ENCODE data around the gene PPP2R2C. TPM values are rescaled to one million over a fixed set of nuclear protein-coding genes. Genes with fewer than 3 reads are reported as not detected.

The PPP2R2C gene
- total RNA-seq, 2 experiments from 2014 or later, result not detected

DNA sequence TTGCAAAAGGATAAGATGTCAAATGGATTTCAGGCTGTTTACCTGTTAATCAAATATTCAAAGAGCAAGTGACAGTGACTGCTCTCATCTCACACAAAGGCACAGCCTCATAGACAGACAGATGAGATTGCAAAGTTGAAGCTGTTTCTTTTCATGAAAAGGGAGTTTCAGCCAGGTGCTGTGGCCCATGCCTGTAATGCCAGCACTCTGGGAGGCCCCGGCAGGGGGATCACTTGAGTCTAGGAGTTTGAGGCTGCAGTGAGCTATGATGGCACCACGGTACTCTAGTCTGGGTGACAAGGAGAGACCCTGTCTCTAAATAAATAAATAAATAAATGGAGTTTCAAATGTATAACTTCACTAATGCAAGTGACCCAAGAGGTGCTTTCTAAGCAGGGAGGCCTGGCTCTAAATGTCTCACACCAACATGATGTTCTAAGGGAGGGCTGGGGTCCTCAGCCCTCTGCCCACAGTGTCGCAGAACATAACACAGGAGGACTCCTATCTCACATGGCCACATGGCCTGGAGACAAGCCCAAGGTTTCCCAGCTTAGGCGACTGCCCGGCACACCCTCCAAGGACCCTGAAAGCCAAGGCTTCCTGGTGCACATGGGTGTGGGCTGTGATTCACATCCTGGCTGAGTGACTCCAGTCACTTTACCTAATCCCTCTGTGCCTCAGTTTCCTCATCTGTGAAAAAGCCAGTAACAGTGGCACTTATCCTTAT is 26.8 kb downstream of the PPP2R2C start:
- Mint-ChIP-seq H3K27ac (no peak overlapping the region), H3K27me3 (peaks cover 2% of the 10 kb centered on the region), H3K9me3 (no peaks in the 10 kb centered on the region), H3K36me3 (ENCODE audit: low read depth) (no peaks in the 10 kb centered on the region), H3K4me3 (no peak overlapping the region), H3K4me1 (peaks cover 5% of the 10 kb centered on the region)
- ChIA-PET POLR2A (no interaction called here), CTCF (interaction anchor here (0.7 kb wide), 1 partner anchor 15 kb away, joined by 3 read pairs; no protein-coding TSS in a partner anchor)
- DNase-seq, result no peak

- DNase-seq, result no peak
Observed at GRCh38 chr4:6444582-6444981, 27.8 kb downstream of the PPP2R2C start.

DNA sequence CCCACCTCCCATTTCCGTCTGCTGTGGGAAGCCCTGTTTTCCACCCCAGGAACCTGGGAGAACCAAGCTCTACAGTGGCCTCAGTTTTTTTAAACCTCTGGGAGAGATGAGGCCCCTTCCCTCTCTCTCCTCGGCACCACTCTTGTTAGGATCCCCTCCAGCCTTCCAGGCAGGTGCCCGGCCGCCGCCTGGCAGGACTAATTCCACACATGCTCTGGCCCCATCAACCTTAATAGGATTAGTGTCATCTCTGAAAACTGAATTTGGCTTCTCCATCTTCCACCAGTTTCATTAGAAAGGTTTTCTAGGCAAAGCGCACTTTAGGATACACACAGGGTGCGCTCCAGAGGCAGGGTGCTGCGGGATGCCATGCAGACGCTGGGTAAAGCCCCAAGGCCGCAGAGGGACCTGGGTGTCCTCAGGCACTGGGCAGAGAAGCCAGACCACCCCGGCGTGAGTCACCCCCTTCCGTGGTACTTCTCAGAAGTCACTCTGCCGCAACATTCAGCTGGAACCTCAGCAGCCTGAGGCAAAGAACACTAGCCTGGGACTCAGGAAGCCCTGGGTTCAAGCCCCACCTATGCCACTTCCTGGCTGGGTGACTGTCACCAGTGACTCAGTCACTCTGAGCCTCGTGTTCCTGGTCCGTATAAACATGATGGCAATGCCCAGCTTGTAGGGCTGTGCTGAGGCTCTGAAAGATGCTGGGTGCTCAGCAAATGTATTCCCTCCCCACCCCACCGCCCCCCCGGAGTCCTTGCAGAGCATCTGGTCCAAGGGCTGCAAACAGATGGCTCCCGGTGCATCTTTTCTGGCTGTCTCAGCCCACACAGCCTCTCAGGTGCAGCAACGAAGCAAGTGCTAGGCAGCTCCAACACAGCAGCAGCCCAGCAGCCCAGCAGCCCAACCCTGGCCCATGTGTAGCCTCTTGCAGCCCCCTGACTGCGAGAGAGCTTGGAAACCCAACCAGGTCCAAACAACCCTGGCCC is 29.1 kb downstream of the PPP2R2C start:
- POLR2A ChIA-PET, result no interaction called here
- no peak overlapping the region for H3K27ac Mint-ChIP-seq
- peaks cover 5% of the 10 kb centered on the region for H3K4me1 Mint-ChIP-seq

More at GRCh38 chr4:6444582-6444981, 27.8 kb downstream of the PPP2R2C start:
- Mint-ChIP-seq H3K4me3 (no peak overlapping the region), H3K36me3 (ENCODE audit: low read depth) (no peaks in the 10 kb centered on the region), H3K27ac (no peak overlapping the region), H3K27me3 (peaks cover 2% of the 10 kb centered on the region), H3K9me3 (no peaks in the 10 kb centered on the region), H3K4me1 (peaks cover 5% of the 10 kb centered on the region)
- ChIA-PET CTCF (no interaction called here), POLR2A (no interaction called here)

DNA sequence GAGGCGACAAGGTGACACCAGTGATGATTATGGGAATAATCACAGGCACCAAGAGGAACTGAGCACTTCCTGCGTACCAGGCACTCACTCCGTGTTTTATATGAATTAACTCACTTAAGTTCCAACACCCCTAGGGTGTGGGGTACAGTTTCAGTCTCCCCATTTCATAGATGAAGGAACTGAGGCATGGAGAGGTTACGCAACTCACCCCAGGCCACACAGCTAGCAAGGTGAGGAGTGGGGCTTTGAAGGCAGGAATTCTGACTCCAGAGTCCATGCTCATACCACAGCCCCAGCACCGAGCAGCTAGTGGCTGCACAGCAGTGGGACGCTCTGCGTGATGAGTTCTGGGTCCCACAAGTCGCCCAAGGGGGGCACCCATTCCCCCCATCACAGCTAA is 29.9 kb downstream of the PPP2R2C start:
- Mint-ChIP-seq H3K27ac (no peak overlapping the region), H3K4me3 (no peak overlapping the region), H3K27me3 (peaks cover under 1% of the 10 kb centered on the region), H3K4me1 (peaks cover 5% of the 10 kb centered on the region), H3K9me3 (no peaks in the 10 kb centered on the region), H3K36me3 (ENCODE audit: low read depth) (no peaks in the 10 kb centered on the region)
- ChIA-PET POLR2A (no interaction called here), CTCF (no interaction called here)
- DNase-seq, result no peak

More for the DNA sequence above, 29.1 kb downstream of the PPP2R2C start:
- CTCF ChIA-PET, result no interaction called here
- Mint-ChIP-seq H3K36me3 (ENCODE audit: low read depth) (no peaks in the 10 kb centered on the region), H3K4me3 (no peak overlapping the region), H3K27me3 (peaks cover 2% of the 10 kb centered on the region), H3K9me3 (no peaks in the 10 kb centered on the region)
- no peak for DNase-seq

DNA sequence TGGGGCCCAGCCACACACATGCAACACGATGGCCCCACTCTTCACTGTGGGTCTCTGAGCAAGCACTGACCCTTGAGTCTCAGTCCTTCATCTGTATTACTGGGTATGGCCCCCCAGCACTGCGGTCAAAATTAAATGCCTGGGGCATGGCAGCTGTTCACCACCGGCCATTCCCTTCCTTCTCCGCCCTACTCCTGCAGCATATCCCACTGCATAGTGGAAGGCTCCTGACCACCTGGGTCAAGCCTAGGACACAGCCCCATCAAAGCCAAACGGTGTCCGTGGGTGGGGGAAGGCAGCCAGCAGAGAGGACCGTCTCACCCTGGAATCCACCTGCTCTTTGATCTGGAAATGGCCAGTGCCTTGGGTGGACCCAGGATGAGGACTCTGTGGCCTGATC is 30.7 kb downstream of the PPP2R2C start:
- ChIA-PET CTCF (no interaction called here), POLR2A (no interaction called here)
- DNase-seq, result no peak
- Mint-ChIP-seq H3K27ac (no peak overlapping the region), H3K4me3 (no peak overlapping the region), H3K9me3 (no peaks in the 10 kb centered on the region), H3K27me3 (no peaks in the 10 kb centered on the region), H3K4me1 (peaks cover 5% of the 10 kb centered on the region), H3K36me3 (ENCODE audit: low read depth) (no peaks in the 10 kb centered on the region)

DNA sequence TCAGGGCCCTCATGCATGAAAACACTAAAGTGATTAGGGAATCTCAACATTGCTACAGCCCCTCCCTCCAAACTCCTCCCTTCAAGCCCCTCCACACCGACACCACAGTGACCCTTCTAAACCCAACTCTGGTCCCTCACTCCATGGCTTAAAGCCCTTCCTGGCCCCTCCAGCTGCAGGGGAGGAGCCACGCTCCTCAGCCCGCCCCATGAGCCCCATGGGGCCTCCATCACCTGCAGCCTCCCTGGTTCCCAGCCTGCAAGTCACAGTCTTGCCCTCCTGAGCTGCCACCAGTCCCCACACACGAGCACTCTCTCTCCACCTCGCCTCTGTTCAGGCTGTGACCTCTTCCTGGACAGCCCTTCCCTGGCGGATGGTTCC is 31.2 kb downstream of the PPP2R2C start:
- Mint-ChIP-seq H3K36me3 (ENCODE audit: low read depth) (no peaks in the 10 kb centered on the region), H3K4me1 (peaks cover 5% of the 10 kb centered on the region), H3K27ac (no peak overlapping the region), H3K9me3 (no peaks in the 10 kb centered on the region), H3K27me3 (no peaks in the 10 kb centered on the region), H3K4me3 (no peak overlapping the region)
- POLR2A ChIA-PET, result no interaction called here
- CTCF ChIA-PET, result no interaction called here
- no peak for DNase-seq

- Mint-ChIP-seq H3K4me3 (no peak overlapping the region), H3K36me3 (ENCODE audit: low read depth) (no peaks in the 10 kb centered on the region), H3K4me1 (peaks cover 5% of the 10 kb centered on the region), H3K9me3 (no peaks in the 10 kb centered on the region), H3K27me3 (no peaks in the 10 kb centered on the region), H3K27ac (no peak overlapping the region)
- DNase-seq, result no peak
- ChIA-PET CTCF (no interaction called here), POLR2A (no interaction called here)
Observed at GRCh38 chr4:6440506-6441201, 31.8 kb downstream of the PPP2R2C start.

DNA sequence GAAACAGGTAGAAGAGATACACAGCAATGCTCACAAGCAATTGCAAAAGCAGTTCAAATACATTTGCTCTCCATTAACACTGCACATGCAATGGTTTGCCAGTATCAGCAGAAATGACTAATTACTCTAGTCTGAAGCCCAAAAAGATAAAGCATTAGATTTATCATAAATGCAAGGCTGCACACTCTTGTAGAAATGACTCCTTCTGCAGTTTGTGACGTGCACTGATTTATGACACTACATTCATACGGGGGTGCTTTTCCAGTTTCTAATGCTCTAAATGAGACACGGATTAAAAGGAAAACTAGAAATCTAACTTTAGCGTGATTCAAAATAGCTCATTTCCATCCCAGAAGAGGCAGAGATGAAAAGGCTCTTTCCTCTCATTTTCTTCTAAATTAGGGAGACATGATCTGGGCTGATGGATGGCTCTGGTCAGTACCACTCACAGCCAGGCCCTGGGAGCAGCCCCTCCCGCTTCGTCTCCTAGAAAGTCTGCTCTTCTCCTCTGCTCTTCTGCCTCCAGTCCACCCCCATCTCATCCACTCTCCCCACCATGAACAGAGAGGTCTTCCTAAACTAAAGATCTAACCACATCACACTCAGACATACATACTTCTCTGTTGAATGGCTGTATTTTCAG is 33.2 kb downstream of the PPP2R2C start:
- DNase-seq, result no peak
- H3K36me3 Mint-ChIP-seq (ENCODE audit: low read depth), result no peaks in the 10 kb centered on the region
- no peaks in the 10 kb centered on the region for H3K27me3 Mint-ChIP-seq
- peaks cover 5% of the 10 kb centered on the region for H3K9me3 Mint-ChIP-seq
- ChIA-PET POLR2A (no interaction called here), CTCF (no interaction called here)
- H3K27ac Mint-ChIP-seq, result no peak overlapping the region
- no peak overlapping the region for H3K4me3 Mint-ChIP-seq
- H3K4me1 Mint-ChIP-seq, result peaks cover 5% of the 10 kb centered on the region

- CTCF ChIA-PET, result no interaction called here
- no peak overlapping the region for H3K4me3 Mint-ChIP-seq
- H3K4me1 Mint-ChIP-seq, result no peaks in the 10 kb centered on the region
- H3K36me3 Mint-ChIP-seq (ENCODE audit: low read depth), result no peaks in the 10 kb centered on the region
- POLR2A ChIA-PET, result no interaction called here
- H3K27me3 Mint-ChIP-seq, result no peaks in the 10 kb centered on the region
- DNase-seq, result no peak
- H3K27ac Mint-ChIP-seq, result no peak overlapping the region
- peaks cover 8% of the 10 kb centered on the region for H3K9me3 Mint-ChIP-seq
Observed at GRCh38 chr4:6437826-6438238, 34.6 kb downstream of the PPP2R2C start.

DNA sequence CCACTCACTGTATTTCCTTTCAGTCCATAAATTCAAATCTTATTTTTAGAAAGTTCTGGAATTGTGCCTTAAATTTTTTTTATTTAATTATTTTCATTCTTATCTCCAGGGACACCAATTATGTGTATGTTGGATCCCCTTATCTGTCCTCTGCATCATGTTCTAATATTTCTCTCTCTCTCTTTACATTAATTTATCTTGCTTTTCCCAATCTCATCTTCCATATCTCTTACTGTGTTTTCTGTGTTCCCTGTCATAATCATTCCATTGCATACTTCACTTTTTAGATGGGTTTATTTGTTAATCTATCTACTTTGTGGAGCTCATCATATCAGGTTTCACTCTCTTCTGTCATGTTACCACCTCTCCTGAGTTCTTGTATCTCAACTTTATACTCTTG is 37.4 kb downstream of the PPP2R2C start:
- POLR2A ChIA-PET, result no interaction called here
- Mint-ChIP-seq H3K36me3 (ENCODE audit: low read depth) (no peaks in the 10 kb centered on the region), H3K27ac (no peak overlapping the region), H3K4me1 (no peaks in the 10 kb centered on the region), H3K27me3 (no peaks in the 10 kb centered on the region), H3K9me3 (peaks cover 8% of the 10 kb centered on the region), H3K4me3 (no peak overlapping the region)
- no peak for DNase-seq
- CTCF ChIA-PET, result interaction anchor here (0.6 kb wide), 1 partner anchor 240 kb away, joined by 4 read pairs; no protein-coding TSS in a partner anchor

DNA sequence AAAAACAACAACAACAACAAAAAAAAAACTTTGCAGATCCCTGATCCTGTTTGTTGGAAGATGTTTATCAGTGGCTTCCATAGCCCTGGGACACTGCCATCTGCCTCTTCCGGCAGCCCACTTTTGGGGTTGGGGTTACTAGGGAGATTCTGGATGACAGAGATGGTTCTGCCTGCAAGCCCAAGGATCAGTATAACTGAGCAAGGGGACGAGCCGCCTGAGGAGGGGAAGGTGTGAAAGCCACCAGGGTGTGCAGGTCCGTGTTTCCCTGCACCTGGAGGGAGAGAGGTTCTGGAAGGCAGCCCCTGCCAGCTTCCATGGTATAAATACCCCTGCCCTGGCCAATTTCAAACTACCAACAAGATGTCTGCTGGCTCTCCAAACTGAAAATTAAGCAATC is 41.5 kb downstream of the PPP2R2C start:
- Mint-ChIP-seq H3K27ac (no peak overlapping the region), H3K9me3 (peaks cover 8% of the 10 kb centered on the region), H3K27me3 (no peaks in the 10 kb centered on the region), H3K4me1 (no peaks in the 10 kb centered on the region), H3K4me3 (no peak overlapping the region), H3K36me3 (ENCODE audit: low read depth) (no peaks in the 10 kb centered on the region)
- DNase-seq, result no peak
- CTCF ChIA-PET, result no interaction called here
- POLR2A ChIA-PET, result no interaction called here

DNA sequence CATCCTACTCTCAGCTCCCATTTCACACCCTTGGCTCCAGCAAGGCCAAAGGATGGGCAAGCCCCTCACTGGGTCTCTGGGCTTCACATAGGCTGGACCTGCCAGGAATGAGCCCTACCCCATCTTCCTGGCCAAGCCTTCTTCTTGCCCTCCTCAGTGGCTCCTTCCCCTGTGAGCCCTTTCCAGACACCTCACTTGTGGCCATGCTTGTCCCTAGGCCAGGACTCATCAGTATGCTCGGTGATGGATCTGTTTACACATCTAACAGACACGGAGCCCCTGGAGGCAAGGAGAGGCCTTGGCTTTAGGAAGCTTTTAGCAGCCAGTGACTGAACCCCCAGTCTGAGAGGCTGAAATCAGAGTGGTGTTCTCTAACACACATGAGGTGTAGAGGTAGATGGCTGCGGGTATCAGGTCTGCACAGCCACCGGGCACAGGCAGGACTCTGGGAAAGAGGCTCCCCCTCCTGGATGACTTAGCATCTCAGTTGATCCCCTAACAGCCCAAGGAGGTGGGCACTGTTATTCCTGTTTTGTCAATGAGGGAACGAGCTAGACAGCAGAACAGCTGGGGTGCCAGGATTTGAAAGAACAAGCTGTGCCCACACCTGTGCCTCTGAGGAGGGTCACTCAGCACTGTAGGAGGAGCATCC is 44.8 kb downstream of the PPP2R2C start:
- ChIA-PET POLR2A (no interaction called here), CTCF (no interaction called here)
- H3K36me3 Mint-ChIP-seq (ENCODE audit: low read depth), result no peaks in the 10 kb centered on the region
- no peaks in the 10 kb centered on the region for H3K27me3 Mint-ChIP-seq
- no peaks in the 10 kb centered on the region for H3K9me3 Mint-ChIP-seq
- DNase-seq, result no peak
- no peak overlapping the region for H3K4me3 Mint-ChIP-seq
- H3K27ac Mint-ChIP-seq, result no peak overlapping the region
- peaks cover 2% of the 10 kb centered on the region for H3K4me1 Mint-ChIP-seq

Data from activated CD4-positive, alpha-beta T cell treated with anti-CD3 and anti-CD28 coated beads, Interleukin-2, amount 10 ng/mL, durations not matched to agents 7 days and 5 days (primary cell).